HG03066 (cell line): ENCODE measurements around the gene SUPT3H.

Experiments used
- ATAC-seq: cut with Tn5 transposase; IDR thresholded peaks from one replicate; pipeline ENCODE4 v1.9.1; 2021; ENCODE audit warnings: low read depth; ENCODE audit not compliant: unreplicated experiment

Gene SUPT3H

DNA sequence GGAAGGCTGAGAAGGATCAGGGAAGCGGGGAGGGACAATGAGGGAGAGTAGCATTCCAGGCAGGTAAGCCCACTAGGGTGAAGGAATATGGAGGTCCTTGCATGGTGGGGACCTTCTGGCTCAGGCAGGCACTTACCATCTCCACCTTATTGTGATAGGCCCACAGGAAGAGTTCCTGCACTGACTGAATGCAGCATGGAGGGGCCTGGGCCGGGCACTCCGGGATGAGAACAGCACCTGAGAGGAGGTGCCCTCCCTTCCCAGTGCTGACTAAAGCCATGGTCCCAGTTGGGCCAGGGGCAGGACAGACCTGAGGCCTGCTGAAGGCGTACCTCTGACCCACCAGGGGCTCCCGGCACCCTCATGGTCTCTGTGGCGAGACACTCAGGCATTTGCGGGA lies 597.6 kb downstream of the SUPT3H start:
- no peak for ATAC-seq

DNA sequence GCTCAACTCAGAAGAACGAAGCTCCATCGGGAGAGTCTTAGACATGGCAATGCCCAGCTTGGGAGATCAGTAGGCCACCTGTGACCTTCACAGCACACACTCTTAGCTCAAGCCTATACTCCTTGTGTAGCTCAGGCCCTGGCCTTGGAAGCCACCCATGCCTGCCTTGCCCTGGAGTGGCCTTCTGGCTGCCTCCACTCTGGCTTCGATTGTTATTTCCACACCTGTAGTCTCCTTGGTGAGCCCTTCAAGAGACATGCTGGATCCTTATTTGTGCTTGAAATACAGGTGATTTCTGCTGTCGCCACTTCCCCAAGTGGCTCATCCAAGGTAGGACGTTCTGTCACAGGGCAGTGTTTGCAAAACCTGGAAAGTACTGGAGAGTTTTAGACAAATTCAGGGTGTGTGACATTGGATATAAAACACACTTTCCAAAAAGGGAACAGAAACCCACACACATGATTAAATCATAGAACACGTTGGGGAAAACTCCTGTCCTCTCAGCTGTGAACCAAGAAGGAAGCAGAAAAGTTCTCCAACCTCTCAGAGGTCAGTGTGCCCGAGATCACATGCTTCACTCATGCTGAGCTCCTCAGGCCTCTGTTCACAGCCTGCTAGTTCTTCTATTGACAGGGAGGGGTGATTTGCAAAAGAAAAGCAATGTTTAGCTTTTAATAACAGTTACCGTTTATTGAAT lies 598.5 kb downstream of the SUPT3H start:
- ATAC-seq, result no peak
